A549 (cell line): Measurements from ENCODE around the gene CHKA. TPM values are rescaled to one million over a fixed set of nuclear protein-coding genes. Genes with fewer than 3 reads are reported as not detected.

Experiments used
- ATAC-seq, 2 experiments: fragments of 200-7000 bp in 1 of 2; fragments of >200 bp in 1 of 2; cut with Nextera tagmentation in 1 of 2; cut with Tn5 transposase in 1 of 2; 3 replicates each; pipeline versions ENCODE4 v1.8.0 to v1.9.1; 2018 to 2020; ENCODE audit warnings: mild to moderate bottlenecking in 1 of 2, moderate library complexity in 1 of 2
- CTCF ChIA-PET: fragments of 300-600 bp; sonication (Branson Sonifier 250); formaldehyde crosslinking; extraction: SDS; loops from one replicate; lab custom pipeline; 2021; ENCODE audit warnings: antibody characterized with exemption, inconsistent platforms; lab: Yijun Ruan, JAX
- POLR2A ChIA-PET: fragments of 350-600 bp; formaldehyde crosslinking; extraction: SDS; loops from one replicate; lab custom pipeline; 2021; ENCODE audit warnings: antibody characterized with exemption, inconsistent platforms; lab: Yijun Ruan, JAX
- DNase-seq, 2 experiments: peaks; one replicate each; pipeline versions ENCODE4 v3.0.0 to v3.0.0-alpha.2; 2011 to 2016; ENCODE audit warnings: low read depth in 1 of 2, low spot score in 1 of 2
- FAIRE-seq: peaks from 2 replicates; lab custom pipeline; 2011; peaks lifted over from hg19 to GRCh38; lab: Jason Lieb, UNC
- H3K27ac ChIP-seq, 2 experiments: fragments of >200 bp; sonication (Bioruptor Twin); formaldehyde crosslinking; 3 replicates each; pipeline ENCODE4 v1.5.1; 2016 to 2017
- H3K4me1 ChIP-seq: fragments of >200 bp; sonication (Bioruptor Twin); formaldehyde crosslinking; 3 replicates; pipeline ENCODE4 v1.6.1; 2016
- H3K4me2 ChIP-seq: fragments of >200 bp; sonication (Bioruptor Twin); formaldehyde crosslinking; 3 replicates; pipeline ENCODE4 v1.6.1; 2016
- H3K4me3 ChIP-seq: fragments of >200 bp; sonication (Bioruptor Twin); formaldehyde crosslinking; 3 replicates; pipeline ENCODE4 v1.5.1; 2016
- H3K9me3 ChIP-seq: fragments of >200 bp; sonication (Bioruptor Twin); formaldehyde crosslinking; 3 replicates; pipeline ENCODE4 v1.6.1; 2016
- CBX8 ChIP-seq: fragments of 200-600 bp; sonication (generic); IDR thresholded peaks from 2 replicates; pipeline ENCODE4 v1.6.1; 2016
- EHF ChIP-seq: fragments of 250-450 bp; sonication (Bioruptor Pico); IDR thresholded peaks from 2 replicates; pipeline ENCODE4 v1.5.0; 2020; ENCODE audit warnings: mild to moderate bottlenecking
- EP300 ChIP-seq, 2 experiments: fragments of >200 bp; sonication (Bioruptor Twin); formaldehyde crosslinking; IDR thresholded peaks; 2 replicates in 1 of 2; 3 replicates in 1 of 2; pipeline ENCODE4 v1.6.1; 2016 to 2017
- FOSB ChIP-seq: fragments of 250-450 bp; sonication (Bioruptor Pico); IDR thresholded peaks from 2 replicates; pipeline ENCODE4 v1.5.0; 2020; ENCODE audit warnings: mild to moderate bottlenecking, moderate library complexity
- FOSL2 ChIP-seq, 2 experiments: fragments of 450-650 bp in 1 of 2; fragments of >200 bp in 1 of 2; sonication (Bioruptor Twin) in 1 of 2; formaldehyde crosslinking; IDR thresholded peaks; 2 replicates each; pipeline versions ENCODE4 v1.5.0 to v1.6.1; 2016 to 2020; ENCODE audit warnings: mild to moderate bottlenecking in 1 of 2, moderate library complexity in 1 of 2
- GATA3 ChIP-seq: IDR thresholded peaks from 2 replicates; pipeline ENCODE4 v1.6.1; 2012; ENCODE audit warnings: borderline replicate concordance
- HEYL ChIP-seq: fragments of 250-450 bp; sonication (Bioruptor Pico); IDR thresholded peaks from 2 replicates; pipeline ENCODE4 v1.8.0; 2021; ENCODE audit warnings: mild to moderate bottlenecking, moderate library complexity
- JUN ChIP-seq, 2 experiments: fragments of >200 bp; sonication (Bioruptor Twin); formaldehyde crosslinking; IDR thresholded peaks; 2 replicates in 1 of 2; 3 replicates in 1 of 2; pipeline ENCODE4 v1.6.1; 2016 to 2017
- KDM1A ChIP-seq: fragments of 200-600 bp; sonication (generic); IDR thresholded peaks from 2 replicates; pipeline ENCODE4 v1.6.1; 2016; ENCODE audit warnings: low read depth, mild to moderate bottlenecking
- MAFK ChIP-seq: fragments of 450-650 bp; IDR thresholded peaks from 2 replicates; pipeline ENCODE4 v1.6.1; 2014; ENCODE audit not compliant: partially characterized antibody
- MAZ ChIP-seq: fragments of 150-350 bp; IDR thresholded peaks from 2 replicates; pipeline ENCODE4 v1.6.1; 2014; ENCODE audit warnings: antibody characterized with exemption, low read depth, low read length, borderline replicate concordance
- MYC ChIP-seq: IDR thresholded peaks from 2 replicates; pipeline ENCODE4 v1.6.1; 2012; ENCODE audit warnings: mild to moderate bottlenecking, inconsistent platforms, low read length, improper control_type of control experiment, borderline replicate concordance
- NFE2L2 ChIP-seq: fragments of 150-350 bp; conservative IDR thresholded peaks from 2 replicates; pipeline ENCODE4 v1.6.1; 2014; ENCODE audit warnings: low read length
- RAD21 ChIP-seq, 2 experiments: fragments of >200 bp in 1 of 2; sonication (Bioruptor Twin) in 1 of 2; formaldehyde crosslinking in 1 of 2; IDR thresholded peaks in 1 of 2; conservative IDR thresholded peaks in 1 of 2; 2 replicates in 1 of 2; 3 replicates in 1 of 2; pipeline ENCODE4 v1.6.1; 2012 to 2018; ENCODE audit warnings: inconsistent platforms in 1 of 2
- RCOR1 ChIP-seq: fragments of 150-350 bp; IDR thresholded peaks from 2 replicates; pipeline ENCODE4 v1.6.1; 2014; ENCODE audit warnings: antibody characterized with exemption, low read length, low read depth
- RNF2 ChIP-seq: fragments of 200-600 bp; sonication (generic); IDR thresholded peaks from 2 replicates; pipeline ENCODE4 v1.6.1; 2016; ENCODE audit warnings: low read depth, mild to moderate bottlenecking, antibody characterized with exemption, moderate library complexity, borderline replicate concordance
- SMC3 ChIP-seq: fragments of >200 bp; sonication (Bioruptor Twin); formaldehyde crosslinking; IDR thresholded peaks from 3 replicates; pipeline ENCODE4 v1.6.1; 2018; ENCODE audit warnings: inconsistent platforms
- ZC3H11A ChIP-seq: fragments of 450-650 bp; IDR thresholded peaks from 2 replicates; pipeline ENCODE4 v1.6.1; 2014; ENCODE audit warnings: antibody characterized with exemption, mild to moderate bottlenecking
- ZFP36 ChIP-seq: fragments of 450-650 bp; IDR thresholded peaks from 2 replicates; pipeline ENCODE4 v1.6.1; 2014; ENCODE audit warnings: borderline replicate concordance; ENCODE audit not compliant: partially characterized antibody
- ZSCAN20 ChIP-seq: fragments of 250-450 bp; sonication (Bioruptor Pico); IDR thresholded peaks from 2 replicates; pipeline ENCODE4 v1.8.0; 2022; ENCODE audit warnings: mild to moderate bottlenecking, moderate library complexity
- WGBS: methylation state at CpG from one replicate; pipeline ENCODE4 v1.1.6; 2017; ENCODE audit errors: missing lambda C conversion rate; 5-methylcytosine and 5-hydroxymethylcytosine counted together
- polyA plus RNA-seq, 4 experiments: library from polyadenylated mRNA; depleted of rRNA in 3 of 4; stranded (reverse); fragments of >200 nt; fragmentation: RNase III in 1 of 4; extraction: RNeasy Plus Mini Kit Qiagen cat#74134 plus additional on column Dnase treatment in 1 of 4; gene quantifications; 2 replicates in 3 of 4; 3 replicates in 1 of 4; pipeline ENCODE4 v1.2.3, GENCODE V29; 2011 to 2017
- TF ChIP-seq, protein P1 (sequence below): fragments of 250-450 bp; sonication (Bioruptor Pico); IDR thresholded peaks from 2 replicates; pipeline ENCODE4 v1.5.0; 2020; ENCODE audit warnings: low read depth, mild to moderate bottlenecking, moderate library complexity
- TF ChIP-seq, protein P2 (sequence below): IDR thresholded peaks from 2 replicates; pipeline ENCODE4 v1.6.1; 2012
- TF ChIP-seq, protein P3 (sequence below): fragments of 450-650 bp; IDR thresholded peaks from 2 replicates; pipeline ENCODE4 v1.6.1; 2014; ENCODE audit warnings: antibody characterized with exemption
- TF ChIP-seq, protein P4 (sequence below): fragments of >200 bp; sonication (Bioruptor Twin); formaldehyde crosslinking; IDR thresholded peaks from 3 replicates; pipeline ENCODE4 v1.5.1; 2016
- TF ChIP-seq, protein P5 (sequence below): IDR thresholded peaks from 2 replicates; pipeline ENCODE4 v1.6.1; 2012; ENCODE audit warnings: low read depth, borderline replicate concordance

CHKA gene
- polyA plus RNA-seq, 2 of the 4 experiments (the other 2 are of a cell fraction) = 14.2 to 21.7 TPM

DNA sequence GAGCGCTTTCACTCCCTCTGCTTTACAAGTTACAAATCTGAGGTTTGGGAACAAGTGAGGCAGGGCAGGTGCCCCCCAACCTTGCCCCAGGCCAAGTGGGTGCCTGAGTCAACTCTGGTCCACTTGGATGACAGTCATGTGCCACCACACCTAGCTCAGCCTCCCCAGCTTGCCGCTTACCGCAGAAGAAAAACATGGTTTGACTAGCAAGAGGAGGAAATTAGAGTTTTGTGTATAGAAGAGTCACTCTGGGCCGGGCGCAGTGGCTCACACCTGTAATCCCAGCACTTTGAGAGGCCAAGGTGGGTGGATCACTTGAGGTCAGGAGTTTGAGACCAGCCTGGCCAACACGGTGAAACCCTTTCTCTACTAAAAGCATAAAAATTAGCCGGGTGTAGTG is 27.7 kb upstream of the CHKA start:
- ATAC-seq (no peak), DNase-seq (no peak), FAIRE-seq (no peak)
- no peaks in the 10 kb centered on the region for H3K9me3 ChIP-seq
- CTCF ChIA-PET = no interaction called here
- H3K27ac ChIP-seq = peak overlapping the region; percentile 7 to 87; a peak in 2 of 6 replicates
- H3K4me3 ChIP-seq = no peak overlapping the region
- POLR2A ChIA-PET = interaction anchor here (0.8 kb wide), 1 partner anchor 97 kb away, joined by 3 read pairs; no protein-coding TSS in a partner anchor
- TF ChIP-seq CBX8 = no peak
- no peak for TF ChIP-seq FOSB (CRISPR knock-in tag)
- no peak for TF ChIP-seq NFE2L2
- TF ChIP-seq, protein P1, sequence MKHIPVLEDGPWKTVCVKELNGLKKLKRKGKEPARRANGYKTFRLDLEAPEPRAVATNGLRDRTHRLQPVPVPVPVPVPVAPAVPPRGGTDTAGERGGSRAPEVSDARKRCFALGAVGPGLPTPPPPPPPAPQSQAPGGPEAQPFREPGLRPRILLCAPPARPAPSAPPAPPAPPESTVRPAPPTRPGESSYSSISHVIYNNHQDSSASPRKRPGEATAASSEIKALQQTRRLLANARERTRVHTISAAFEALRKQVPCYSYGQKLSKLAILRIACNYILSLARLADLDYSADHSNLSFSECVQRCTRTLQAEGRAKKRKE (CRISPR knock-in tag) = no peak
- TF ChIP-seq KDM1A = no peak
- TF ChIP-seq ZSCAN20 (CRISPR knock-in tag) = no peak
- no peak for TF ChIP-seq ZC3H11A
- TF ChIP-seq, protein P2, sequence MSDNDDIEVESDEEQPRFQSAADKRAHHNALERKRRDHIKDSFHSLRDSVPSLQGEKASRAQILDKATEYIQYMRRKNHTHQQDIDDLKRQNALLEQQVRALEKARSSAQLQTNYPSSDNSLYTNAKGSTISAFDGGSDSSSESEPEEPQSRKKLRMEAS = no peak
- no peak for TF ChIP-seq EHF (CRISPR knock-in tag)
- peaks cover 33% of the 10 kb centered on the region for H3K4me1 ChIP-seq
- WGBS = 98% methylated on average over 7 of the region's 7 CpGs
- no peak overlapping the region for H3K4me2 ChIP-seq

DNA sequence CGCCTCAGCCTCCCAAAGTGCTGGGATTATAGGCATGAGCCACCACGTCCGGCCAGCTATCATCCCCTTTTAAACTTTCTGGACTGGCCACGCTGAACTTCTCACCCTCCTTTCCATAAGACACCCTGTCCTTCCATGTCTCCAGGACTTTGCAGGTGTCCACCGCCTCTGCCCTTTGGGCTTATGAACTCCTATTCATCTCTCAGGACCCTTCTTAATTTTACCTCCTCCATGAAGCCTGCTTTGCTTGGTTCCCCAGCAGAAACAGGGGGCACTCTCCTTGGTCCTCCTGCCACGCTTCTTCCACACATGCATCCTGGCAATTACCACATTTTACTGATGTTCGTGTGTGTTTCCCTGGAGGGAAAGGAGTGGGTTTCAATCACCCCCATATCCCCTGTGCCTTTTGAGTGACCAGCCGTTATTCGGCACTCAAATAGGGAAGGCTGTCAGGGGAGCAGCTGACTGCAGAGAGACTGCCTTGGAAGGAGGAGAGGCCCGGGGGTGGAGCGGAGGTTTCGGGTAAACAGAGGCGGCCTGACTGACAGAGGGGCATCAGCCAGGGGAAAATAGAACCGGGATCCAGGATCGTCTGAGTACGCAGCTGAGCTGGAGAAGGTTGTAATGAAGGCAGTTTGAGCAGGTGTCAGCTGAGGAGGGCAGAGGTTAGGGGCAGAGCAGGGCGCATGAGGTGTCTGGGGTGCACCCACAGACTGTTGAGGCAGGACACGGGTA is 27.1 kb upstream of the CHKA start:
- ChIA-PET POLR2A (interaction anchor here (2.6 kb wide), 1 partner anchor 10 kb away, joined by 8 read pairs; no protein-coding TSS in a partner anchor), CTCF (no interaction called here)
- ATAC-seq = no peak
- H3K9me3 ChIP-seq = no peaks in the 10 kb centered on the region
- no peak overlapping the region for H3K4me2 ChIP-seq
- peaks cover 33% of the 10 kb centered on the region for H3K4me1 ChIP-seq
- no peak for DNase-seq
- H3K27ac ChIP-seq = peak overlapping the region; percentile 87 to 88; a peak in 4 of 6 replicates
- no peak for FAIRE-seq
- no peak overlapping the region for H3K4me3 ChIP-seq
- TF ChIP-seq ZFP36 (peak; percentile 19), RCOR1 (no peak), MAZ (no peak)
- WGBS = 94% methylated on average over 18 of the region's 18 CpGs

DNA sequence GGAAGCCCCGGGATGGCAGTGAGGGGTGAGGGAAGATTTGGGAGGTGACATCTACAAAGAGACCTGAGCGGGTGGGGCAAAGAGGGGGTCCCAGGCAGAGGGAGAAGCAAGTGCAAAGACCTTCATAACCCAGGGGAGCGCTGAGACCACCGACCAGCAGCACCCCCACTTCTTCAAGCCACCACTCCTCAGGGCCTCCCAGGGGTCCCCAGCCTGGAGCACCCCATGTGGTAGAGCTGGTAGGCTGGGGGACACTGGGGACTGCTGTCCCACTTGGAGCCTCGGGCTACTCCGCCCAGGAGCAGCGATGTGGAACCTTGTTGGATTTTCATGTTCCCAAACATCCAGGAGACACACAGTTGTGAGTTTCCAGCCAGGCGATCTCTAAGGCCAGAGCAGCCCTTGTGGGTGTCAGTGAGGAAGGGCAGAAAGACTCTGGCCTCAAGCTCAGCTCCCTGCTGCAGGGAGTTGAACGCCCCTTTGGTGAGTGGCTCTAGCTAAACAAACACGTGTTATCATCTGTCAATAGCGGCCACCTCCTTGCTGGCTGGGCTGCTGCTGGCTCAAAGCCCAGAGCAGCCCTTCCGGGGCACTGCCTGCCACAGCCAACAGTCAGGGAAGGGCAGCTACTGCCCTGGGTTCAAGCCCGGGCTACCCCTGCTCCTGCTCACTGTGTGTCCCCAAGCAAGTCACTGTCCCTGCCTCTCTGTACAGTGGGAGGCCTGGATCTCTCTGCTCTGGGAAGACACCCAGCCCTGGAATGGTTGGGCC is 25.7 kb upstream of the CHKA start:
- 26% methylated on average over 10 of the region's 13 CpGs for WGBS
- H3K27ac ChIP-seq = peak overlapping the region; percentile 87 to 88

More for the DNA sequence above, 25.7 kb upstream of the CHKA start:
- ATAC-seq (peak; percentile 81 to 89), DNase-seq (peak; percentile 89 to 92), FAIRE-seq (peak; percentile 81)
- 0 out of 2 replicates have a peak, but pooled peaks have one; percentile 34 for TF ChIP-seq GATA3
- no peak for TF ChIP-seq RAD21 (conservative IDR thresholded peaks at IDR 0.05 in 1 of 2, IDR thresholded peaks at IDR 0.05 in 1 of 2)
- TF ChIP-seq, protein P2 = peak; percentile 92
- TF ChIP-seq, protein P3, sequence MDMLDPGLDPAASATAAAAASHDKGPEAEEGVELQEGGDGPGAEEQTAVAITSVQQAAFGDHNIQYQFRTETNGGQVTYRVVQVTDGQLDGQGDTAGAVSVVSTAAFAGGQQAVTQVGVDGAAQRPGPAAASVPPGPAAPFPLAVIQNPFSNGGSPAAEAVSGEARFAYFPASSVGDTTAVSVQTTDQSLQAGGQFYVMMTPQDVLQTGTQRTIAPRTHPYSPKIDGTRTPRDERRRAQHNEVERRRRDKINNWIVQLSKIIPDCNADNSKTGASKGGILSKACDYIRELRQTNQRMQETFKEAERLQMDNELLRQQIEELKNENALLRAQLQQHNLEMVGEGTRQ = peak; percentile 34; the same call in 1 of the 2 replicates
- peak; percentile 50; the same call in 1 of the 2 replicates for TF ChIP-seq MYC
- 0 out of 2 replicates have a peak, but pooled peaks have one; percentile 13 for TF ChIP-seq HEYL (CRISPR knock-in tag)
- TF ChIP-seq JUN (IDR thresholded peaks at IDR 0.05) = no peak
- TF ChIP-seq, protein P4, sequence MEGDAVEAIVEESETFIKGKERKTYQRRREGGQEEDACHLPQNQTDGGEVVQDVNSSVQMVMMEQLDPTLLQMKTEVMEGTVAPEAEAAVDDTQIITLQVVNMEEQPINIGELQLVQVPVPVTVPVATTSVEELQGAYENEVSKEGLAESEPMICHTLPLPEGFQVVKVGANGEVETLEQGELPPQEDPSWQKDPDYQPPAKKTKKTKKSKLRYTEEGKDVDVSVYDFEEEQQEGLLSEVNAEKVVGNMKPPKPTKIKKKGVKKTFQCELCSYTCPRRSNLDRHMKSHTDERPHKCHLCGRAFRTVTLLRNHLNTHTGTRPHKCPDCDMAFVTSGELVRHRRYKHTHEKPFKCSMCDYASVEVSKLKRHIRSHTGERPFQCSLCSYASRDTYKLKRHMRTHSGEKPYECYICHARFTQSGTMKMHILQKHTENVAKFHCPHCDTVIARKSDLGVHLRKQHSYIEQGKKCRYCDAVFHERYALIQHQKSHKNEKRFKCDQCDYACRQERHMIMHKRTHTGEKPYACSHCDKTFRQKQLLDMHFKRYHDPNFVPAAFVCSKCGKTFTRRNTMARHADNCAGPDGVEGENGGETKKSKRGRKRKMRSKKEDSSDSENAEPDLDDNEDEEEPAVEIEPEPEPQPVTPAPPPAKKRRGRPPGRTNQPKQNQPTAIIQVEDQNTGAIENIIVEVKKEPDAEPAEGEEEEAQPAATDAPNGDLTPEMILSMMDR = no peak
- no peak for TF ChIP-seq RNF2
- TF ChIP-seq FOSL2 (IDR thresholded peaks at IDR 0.05) = no peak
- TF ChIP-seq FOSL2 (CRISPR knock-in tag; IDR thresholded peaks at IDR 0.05) = no peak
- TF ChIP-seq, protein P5, sequence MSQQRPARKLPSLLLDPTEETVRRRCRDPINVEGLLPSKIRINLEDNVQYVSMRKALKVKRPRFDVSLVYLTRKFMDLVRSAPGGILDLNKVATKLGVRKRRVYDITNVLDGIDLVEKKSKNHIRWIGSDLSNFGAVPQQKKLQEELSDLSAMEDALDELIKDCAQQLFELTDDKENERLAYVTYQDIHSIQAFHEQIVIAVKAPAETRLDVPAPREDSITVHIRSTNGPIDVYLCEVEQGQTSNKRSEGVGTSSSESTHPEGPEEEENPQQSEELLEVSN = peak; percentile 70; the same call in 1 of the 2 replicates
- no peak for TF ChIP-seq EP300 (IDR thresholded peaks at IDR 0.05)
- no peak for TF ChIP-seq SMC3
- TF ChIP-seq MAFK = no peak
- peak overlapping the region; percentile 78 for H3K4me2 ChIP-seq
- peaks cover 33% of the 10 kb centered on the region for H3K4me1 ChIP-seq
- POLR2A ChIA-PET = interaction anchor here (0.8 to 2.6 kb wide), 5 partner anchors 9 to 27 kb away, joined by 3 to 8 read pairs (median 4); partner anchors contain the start of gene CHKA
- H3K4me3 ChIP-seq = no peak overlapping the region; the same call in 1 of the 3 replicates
- CTCF ChIA-PET = interaction anchor here (0.7 to 2.5 kb wide), 6 partner anchors 11 to 133 kb away, joined by 3 to 5 read pairs (median 5); no protein-coding TSS in a partner anchor
- no peaks in the 10 kb centered on the region for H3K9me3 ChIP-seq
